A673 (cell line): ENCODE results near the gene FNDC5.

Experiments
- CTCF ChIP-seq: fragments of 300-800, 200-600 bp; sonication (generic); conservative IDR thresholded peaks from 2 replicates; pipeline ENCODE4 v1.5.1; 2017; ENCODE audit warnings: low read depth, mild to moderate bottlenecking, antibody characterized with exemption, low read length, moderate library complexity, mixed read lengths
- EZH2 ChIP-seq: fragments of 200-600 bp; sonication (generic); IDR thresholded peaks from 2 replicates; pipeline ENCODE4 v1.6.1; 2017; ENCODE audit warnings: borderline replicate concordance, low read depth, mild to moderate bottlenecking, mixed read lengths, antibody characterized with exemption, low read length; ENCODE audit not compliant: poor library complexity, severe bottlenecking

GRCh38 chr1:32877211-32878110, 6.7 kb upstream of the FNDC5 start:
- TF ChIP-seq EZH2 = no peak
- no peak for TF ChIP-seq CTCF
